Measurements from ENCODE around the gene TBX10. TPM values are rescaled to one million over a fixed set of nuclear protein-coding genes. Genes with fewer than 3 reads are reported as not detected.

Gene TBX10
- total and polyA plus RNA-seq, 4 experiments from 2014 or later = not detected

- no peak for DNase-seq
- Mint-ChIP-seq H3K9me3 (peaks cover 0 to 2% (median 0%) of the 10 kb centered on the region in 8 donors), H3K36me3 (peaks cover 0 to 4% of the 10 kb centered on the region in 2 donors), H3K27me3 (no peaks in the 10 kb centered on the region), H3K27ac (peak overlapping the region in 3 of 7 donors; percentile 32 to 96 (median 93)), H3K4me1 (peaks cover 20 to 44% (median 34%) of the 10 kb centered on the region in 4 donors), H3K4me3 (no peak overlapping the region)
- ChIA-PET CTCF (ENCODE audit: partially characterized antibody) (interaction anchor here (2.9 to 3.1 kb wide), 2 partner anchors 9 to 19 kb away, joined by 12 to 22 read pairs; partner anchors contain the start of gene NUDT8), POLR2A (ENCODE audit: partially characterized antibody) (interaction anchor here (0.9 to 4.7 kb wide), 3 partner anchors 11 to 35 kb away, joined by 3 to 34 read pairs (median 3); partner anchors contain the start of gene NUDT8)
- Histone ChIP-seq H3K4me3 (ENCODE audit: low read length in 2 of 2) (no peak overlapping the region), H3K27ac (ENCODE audit: low read depth, low read length) (no peak overlapping the region), H3K4me1 (ENCODE audit: insufficient read depth, low read length) (peaks cover 35% of the 10 kb centered on the region), H3K36me3 (ENCODE audit: insufficient read depth, low read length) (no peaks in the 10 kb centered on the region), H3K27me3 (ENCODE audit: insufficient read depth, low read length) (no peaks in the 10 kb centered on the region), H3K9me3 (ENCODE audit: control insufficient read depth in 1 of 2, low read length in 2 of 2) (no peaks in the 10 kb centered on the region)
- intact Hi-C loops (cut with micrococcal nuclease) = no loop called here
These were observed 9.4 kb upstream of the TBX10 start for GRCh38 chr11:67648796-67649613.

DNA sequence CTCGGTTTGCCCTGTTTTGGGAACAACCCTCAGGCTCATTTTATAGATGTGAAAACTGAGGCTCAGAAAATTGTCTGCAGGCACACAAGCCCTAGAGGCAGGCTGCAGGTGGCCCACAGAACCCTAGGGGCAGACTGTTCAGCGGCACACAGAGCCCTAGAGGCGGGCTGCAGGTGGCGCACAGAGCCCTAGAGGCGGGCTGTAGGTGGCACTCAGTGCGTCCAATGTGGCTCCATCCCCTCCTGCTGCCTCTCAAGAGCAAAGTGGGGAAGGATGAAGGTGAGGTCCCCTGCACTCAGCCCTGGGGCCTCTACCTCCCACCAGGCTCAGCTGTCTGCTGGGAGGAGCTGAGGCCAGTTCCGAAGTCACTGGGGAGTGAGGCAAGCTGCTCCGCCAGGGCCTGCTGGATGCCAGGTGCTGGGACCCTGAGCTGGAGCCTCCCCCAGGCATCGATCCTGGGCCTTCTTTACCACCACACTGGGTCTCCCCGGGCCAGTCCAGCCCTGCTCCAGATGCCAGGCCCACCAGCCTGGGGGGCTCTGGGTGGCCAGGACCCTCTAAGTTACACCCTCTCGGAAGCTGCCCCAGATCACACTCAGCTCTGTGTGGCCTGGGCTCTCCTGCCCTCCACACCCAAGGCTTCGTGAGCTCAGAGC is 8.7 kb upstream of the TBX10 start:
- H3K4me3 Mint-ChIP-seq = peak overlapping the region in 2 of 8 donors; percentile 36 to 65
- intact Hi-C loops (cut with micrococcal nuclease) = no loop called here

DNA sequence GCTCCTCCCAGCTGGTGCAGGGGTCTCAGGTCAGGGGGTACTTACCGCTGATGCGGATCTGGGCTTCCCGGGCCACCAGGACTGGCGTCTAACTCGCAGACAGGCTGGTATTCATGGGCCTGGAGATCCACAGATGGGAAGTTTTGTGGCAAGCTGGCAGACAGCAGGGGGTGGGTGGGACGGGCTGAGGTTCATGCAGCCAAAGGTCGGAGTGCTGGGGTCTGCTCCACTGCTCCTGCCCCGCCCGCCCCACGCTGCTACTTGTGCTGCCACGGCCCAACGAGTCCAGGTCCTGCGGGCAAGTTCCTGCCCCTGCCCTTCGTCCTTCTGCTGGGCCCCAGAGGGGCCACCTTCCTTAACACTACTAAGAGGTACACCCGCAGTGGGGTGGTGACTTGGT is 7.9 kb upstream of the TBX10 start:
- H3K27me3 Mint-ChIP-seq = no peaks in the 10 kb centered on the region
- POLR2A ChIA-PET (ENCODE audit: partially characterized antibody) = interaction anchor here (0.8 to 4.4 kb wide), 2 partner anchors 10 to 18 kb away, joined by 3 to 26 read pairs; partner anchors contain the start of gene NUDT8
- DNase-seq = no peak

More for the DNA sequence above, 8.7 kb upstream of the TBX10 start:
- peaks cover 35% of the 10 kb centered on the region for H3K4me1 ChIP-seq (ENCODE audit: insufficient read depth, low read length)
- CTCF ChIA-PET (ENCODE audit: partially characterized antibody) = interaction anchor here (2.9 to 3.1 kb wide), 2 partner anchors 10 to 18 kb away, joined by 12 to 22 read pairs; partner anchors contain the start of gene NUDT8
- DNase-seq = peak in 4 of 5 donors; percentile 30 to 56 (median 47)
- POLR2A ChIA-PET (ENCODE audit: partially characterized antibody) = interaction anchor here (0.8 to 4.7 kb wide), 5 partner anchors 9 to 35 kb away, joined by 3 to 34 read pairs (median 3); partner anchors contain the start of gene NUDT8
- H3K27ac ChIP-seq (ENCODE audit: low read depth, low read length) = no peak overlapping the region
- Mint-ChIP-seq H3K9me3 (peaks cover 0 to 3% (median 0%) of the 10 kb centered on the region in 8 donors), H3K36me3 (peaks cover 0 to 4% of the 10 kb centered on the region in 2 donors), H3K4me1 (peaks cover 20 to 44% (median 35%) of the 10 kb centered on the region in 4 donors), H3K27ac (peak overlapping the region in 4 of 7 donors; percentile 8 to 42 (median 20)), H3K27me3 (no peaks in the 10 kb centered on the region)
- no peaks in the 10 kb centered on the region for H3K27me3 ChIP-seq (ENCODE audit: insufficient read depth, low read length)
- no peaks in the 10 kb centered on the region for H3K9me3 ChIP-seq (ENCODE audit: control insufficient read depth in 1 of 2, low read length in 2 of 2)
- H3K4me3 ChIP-seq (ENCODE audit: low read length in 2 of 2) = no peak overlapping the region
- no peaks in the 10 kb centered on the region for H3K36me3 ChIP-seq (ENCODE audit: insufficient read depth, low read length)

DNA sequence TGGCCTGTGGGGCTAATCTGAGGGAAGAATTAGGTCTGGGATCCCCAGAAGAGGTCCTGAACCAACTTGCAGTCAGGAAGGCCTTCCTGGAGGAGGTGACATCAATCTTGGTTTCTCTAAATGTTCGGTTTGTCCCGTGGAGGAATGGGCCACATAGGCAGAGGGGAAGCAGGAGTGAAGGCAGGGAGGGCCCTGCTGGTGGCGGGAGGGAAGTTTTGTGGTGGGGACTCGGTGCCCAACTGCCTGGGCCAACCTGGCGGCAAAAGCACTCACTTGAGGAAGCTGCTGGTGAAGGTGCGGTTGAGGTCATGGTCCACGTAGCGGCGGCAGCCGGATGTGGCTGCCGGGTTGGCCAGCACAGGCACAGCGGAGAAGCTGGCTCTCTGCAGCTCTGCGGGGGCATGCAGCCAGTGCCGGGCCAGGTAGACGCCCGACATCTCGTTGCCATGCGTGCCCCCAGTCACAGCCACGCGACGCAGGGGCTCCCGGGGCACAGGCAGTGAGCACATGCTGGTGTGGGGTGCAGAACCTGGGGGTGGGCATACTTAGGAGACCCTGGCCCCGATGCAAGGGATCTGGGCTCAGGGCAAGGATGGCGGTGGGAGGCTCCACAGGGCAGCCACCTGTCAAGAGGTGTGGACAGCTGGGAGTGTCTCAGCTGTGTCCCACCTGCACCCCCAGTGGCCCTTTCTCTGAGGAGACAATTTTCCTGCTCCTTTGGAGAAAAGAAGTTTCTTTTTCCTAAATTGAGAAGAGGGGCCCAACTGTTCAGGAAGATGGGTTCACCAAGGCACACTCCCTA is 7.2 kb upstream of the TBX10 start:
- peaks cover 35% of the 10 kb centered on the region for H3K4me1 ChIP-seq (ENCODE audit: insufficient read depth, low read length)
- Mint-ChIP-seq H3K9me3 (peaks cover 0 to 3% (median 0%) of the 10 kb centered on the region in 8 donors), H3K27me3 (no peaks in the 10 kb centered on the region), H3K4me1 (peaks cover 16 to 44% (median 35%) of the 10 kb centered on the region in 4 donors), H3K27ac (peak overlapping the region; percentile 25 to 91 (median 79)), H3K4me3 (peak overlapping the region; percentile 15 to 84 (median 71)), H3K36me3 (peaks cover 0 to 4% of the 10 kb centered on the region in 2 donors)
- CTCF ChIA-PET (ENCODE audit: partially characterized antibody) = interaction anchor here (1.7 to 3.1 kb wide), 3 partner anchors 12 to 17 kb away, joined by 6 to 22 read pairs (median 12); partner anchors contain the start of gene NUDT8
- POLR2A ChIA-PET (ENCODE audit: partially characterized antibody) = interaction anchor here (1.1 to 4.4 kb wide), 2 partner anchors 17 to 32 kb away, joined by 3 to 26 read pairs; partner anchors contain the start of gene NUDT8
- peak in 4 of 5 donors; percentile 20 to 35 (median 32) for DNase-seq
- H3K9me3 ChIP-seq (ENCODE audit: control insufficient read depth in 1 of 2, low read length in 2 of 2) = no peaks in the 10 kb centered on the region
- no peaks in the 10 kb centered on the region for H3K27me3 ChIP-seq (ENCODE audit: insufficient read depth, low read length)
- intact Hi-C loops (cut with micrococcal nuclease) = no loop called here
- no peak overlapping the region for H3K4me3 ChIP-seq (ENCODE audit: low read length in 2 of 2)
- no peaks in the 10 kb centered on the region for H3K36me3 ChIP-seq (ENCODE audit: insufficient read depth, low read length)
- H3K27ac ChIP-seq (ENCODE audit: low read depth, low read length) = no peak overlapping the region

More for the DNA sequence above, 7.9 kb upstream of the TBX10 start:
- Histone ChIP-seq H3K4me3 (ENCODE audit: low read length in 2 of 2) (no peak overlapping the region), H3K27me3 (ENCODE audit: insufficient read depth, low read length) (no peaks in the 10 kb centered on the region), H3K4me1 (ENCODE audit: insufficient read depth, low read length) (peaks cover 35% of the 10 kb centered on the region), H3K36me3 (ENCODE audit: insufficient read depth, low read length) (no peaks in the 10 kb centered on the region), H3K9me3 (ENCODE audit: control insufficient read depth in 1 of 2, low read length in 2 of 2) (no peaks in the 10 kb centered on the region), H3K27ac (ENCODE audit: low read depth, low read length) (no peak overlapping the region)
- Mint-ChIP-seq H3K9me3 (peaks cover 0 to 3% (median 0%) of the 10 kb centered on the region in 8 donors), H3K4me1 (peaks cover 17 to 44% (median 35%) of the 10 kb centered on the region in 4 donors), H3K36me3 (peaks cover 0 to 4% of the 10 kb centered on the region in 2 donors), H3K27ac (peak overlapping the region in 1 of 7 donors; percentile 71), H3K4me3 (peak overlapping the region in 1 of 8 donors; percentile 61)
- intact Hi-C loops (cut with micrococcal nuclease) = no loop called here
- CTCF ChIA-PET (ENCODE audit: partially characterized antibody) = interaction anchor here (1.7 to 3.1 kb wide), 3 partner anchors 11 to 18 kb away, joined by 6 to 22 read pairs (median 12); partner anchors contain the start of gene NUDT8

DNA sequence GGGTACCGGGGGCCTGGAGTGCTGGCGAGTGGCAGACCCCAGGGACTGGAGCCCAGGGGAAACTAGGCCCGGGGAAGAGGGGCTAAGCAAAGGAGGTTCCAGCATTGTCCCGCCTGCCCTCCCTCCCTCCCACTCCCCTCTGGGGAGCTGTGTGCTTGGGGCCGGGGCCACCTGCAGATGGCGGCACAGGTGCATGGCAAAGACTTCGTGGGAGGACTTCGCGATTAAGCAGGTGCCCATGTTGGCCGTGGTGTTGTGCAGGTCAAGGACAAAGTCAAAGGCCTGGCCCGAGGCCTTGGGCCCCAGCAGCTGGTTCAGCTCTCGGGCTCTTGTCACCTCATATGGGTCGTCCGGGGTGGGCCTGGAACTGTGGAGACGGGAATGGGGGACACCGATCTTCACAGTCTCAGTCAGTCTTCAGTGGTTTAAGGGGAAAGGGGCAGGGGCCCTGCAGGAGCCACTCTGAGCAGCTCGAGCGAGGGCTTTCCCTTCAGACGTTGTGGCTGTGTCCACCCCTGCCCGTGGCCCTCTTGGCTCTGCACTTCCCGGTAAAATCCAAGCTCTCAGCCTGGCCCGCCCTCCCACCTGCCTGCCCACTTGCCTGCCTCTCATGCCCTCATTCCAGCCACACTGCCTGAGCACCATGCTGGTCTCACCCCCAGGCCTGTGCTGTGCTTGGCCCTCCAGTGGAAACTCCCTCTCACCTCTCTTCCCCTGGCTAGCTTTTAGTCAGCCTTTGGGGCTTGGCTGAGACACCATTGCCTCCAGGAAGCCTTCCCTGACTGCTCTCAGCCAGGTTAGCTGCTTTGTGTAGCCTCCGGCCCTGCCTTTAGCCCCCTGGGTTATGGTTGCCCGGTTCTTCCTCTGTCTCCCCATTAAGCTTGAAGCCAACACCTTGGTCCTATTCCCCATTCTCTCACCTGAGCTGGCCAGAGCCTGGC is 6.2 kb upstream of the TBX10 start:
- Histone ChIP-seq H3K9me3 (ENCODE audit: control insufficient read depth in 1 of 2, low read length in 2 of 2) (no peaks in the 10 kb centered on the region), H3K27me3 (ENCODE audit: insufficient read depth, low read length) (no peaks in the 10 kb centered on the region), H3K27ac (ENCODE audit: low read depth, low read length) (no peak overlapping the region), H3K36me3 (ENCODE audit: insufficient read depth, low read length) (no peaks in the 10 kb centered on the region), H3K4me1 (ENCODE audit: insufficient read depth, low read length) (peaks cover 35% of the 10 kb centered on the region), H3K4me3 (ENCODE audit: low read length in 2 of 2) (no peak overlapping the region)
- Mint-ChIP-seq H3K9me3 (peaks cover 0 to 3% (median 0%) of the 10 kb centered on the region in 8 donors), H3K27me3 (no peaks in the 10 kb centered on the region), H3K4me1 (peaks cover 16 to 43% (median 35%) of the 10 kb centered on the region in 4 donors), H3K36me3 (peaks cover 0 to 4% of the 10 kb centered on the region in 2 donors), H3K4me3 (peak overlapping the region in 6 of 8 donors; percentile 54 to 84 (median 71)), H3K27ac (peak overlapping the region; percentile 25 to 91 (median 79))
- no peak for DNase-seq
- intact Hi-C loops (cut with micrococcal nuclease) = no loop called here
- CTCF ChIA-PET (ENCODE audit: partially characterized antibody) = interaction anchor here (1.2 to 3.1 kb wide), 3 partner anchors 11 to 16 kb away, joined by 3 to 12 read pairs (median 6); partner anchors contain the start of gene NUDT8
- POLR2A ChIA-PET (ENCODE audit: partially characterized antibody) = interaction anchor here (1.1 to 4.4 kb wide), 2 partner anchors 16 to 31 kb away, joined by 3 to 26 read pairs; partner anchors contain the start of gene NUDT8
